GM06990 (cell line): ENCODE measurements around the gene IMPA2.

ENCODE experiments used
- DNase-seq: peaks from one replicate; pipeline ENCODE4 v3.0.0-alpha.2; 2011; ENCODE audit not compliant: insufficient read length; ENCODE audit errors: extremely low read depth
- H3K27me3 ChIP-seq: replicated peaks from 2 replicates; pipeline ENCODE4 v1.6.0; 2011; ENCODE audit warnings: low read length; ENCODE audit not compliant: control insufficient read depth, insufficient read depth
- H3K36me3 ChIP-seq: 2 replicates; pipeline ENCODE4 v1.5.1; 2011; ENCODE audit warnings: low read length; ENCODE audit not compliant: control insufficient read depth, insufficient read depth
- H3K4me3 ChIP-seq: replicated peaks from 2 replicates; pipeline ENCODE4 v1.5.1; 2011; ENCODE audit warnings: low read depth, mild to moderate bottlenecking, control low read depth, low read length
- TF ChIP-seq, protein P1 (sequence below): IDR thresholded peaks from 2 replicates; pipeline ENCODE4 v1.5.1; 2011; ENCODE audit warnings: low read length, control low read depth, mild to moderate bottlenecking, inconsistent platforms; ENCODE audit not compliant: insufficient read depth, poor library complexity, severe bottlenecking

IMPA2 gene

DNA sequence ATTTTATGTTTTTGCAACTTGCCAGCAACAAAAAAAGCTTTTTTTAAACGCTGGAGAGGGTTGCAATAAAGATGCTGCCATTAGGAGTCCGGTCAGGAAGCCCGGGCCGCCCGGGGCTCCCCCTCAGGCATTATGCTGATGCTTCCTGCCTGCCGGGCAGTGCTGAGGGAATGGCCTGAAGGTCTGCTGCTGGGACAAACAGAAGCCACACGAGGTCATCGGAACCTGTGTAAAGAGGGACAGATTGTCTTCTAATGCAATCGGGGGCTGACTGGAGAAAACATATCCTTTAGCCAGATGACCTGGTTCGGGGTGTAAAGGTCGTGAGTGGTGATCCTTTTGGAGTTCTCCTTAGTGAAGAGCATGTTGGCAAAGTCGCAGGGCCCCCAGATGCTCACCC lies 2.3 kb downstream of the IMPA2 start:
- Histone ChIP-seq H3K36me3 (no peaks in the 10 kb centered on the region), H3K4me3 (no peak overlapping the region), H3K27me3 (no peaks in the 10 kb centered on the region)
- TF ChIP-seq, protein P1, sequence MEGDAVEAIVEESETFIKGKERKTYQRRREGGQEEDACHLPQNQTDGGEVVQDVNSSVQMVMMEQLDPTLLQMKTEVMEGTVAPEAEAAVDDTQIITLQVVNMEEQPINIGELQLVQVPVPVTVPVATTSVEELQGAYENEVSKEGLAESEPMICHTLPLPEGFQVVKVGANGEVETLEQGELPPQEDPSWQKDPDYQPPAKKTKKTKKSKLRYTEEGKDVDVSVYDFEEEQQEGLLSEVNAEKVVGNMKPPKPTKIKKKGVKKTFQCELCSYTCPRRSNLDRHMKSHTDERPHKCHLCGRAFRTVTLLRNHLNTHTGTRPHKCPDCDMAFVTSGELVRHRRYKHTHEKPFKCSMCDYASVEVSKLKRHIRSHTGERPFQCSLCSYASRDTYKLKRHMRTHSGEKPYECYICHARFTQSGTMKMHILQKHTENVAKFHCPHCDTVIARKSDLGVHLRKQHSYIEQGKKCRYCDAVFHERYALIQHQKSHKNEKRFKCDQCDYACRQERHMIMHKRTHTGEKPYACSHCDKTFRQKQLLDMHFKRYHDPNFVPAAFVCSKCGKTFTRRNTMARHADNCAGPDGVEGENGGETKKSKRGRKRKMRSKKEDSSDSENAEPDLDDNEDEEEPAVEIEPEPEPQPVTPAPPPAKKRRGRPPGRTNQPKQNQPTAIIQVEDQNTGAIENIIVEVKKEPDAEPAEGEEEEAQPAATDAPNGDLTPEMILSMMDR: no peak
- no peak for DNase-seq

DNA sequence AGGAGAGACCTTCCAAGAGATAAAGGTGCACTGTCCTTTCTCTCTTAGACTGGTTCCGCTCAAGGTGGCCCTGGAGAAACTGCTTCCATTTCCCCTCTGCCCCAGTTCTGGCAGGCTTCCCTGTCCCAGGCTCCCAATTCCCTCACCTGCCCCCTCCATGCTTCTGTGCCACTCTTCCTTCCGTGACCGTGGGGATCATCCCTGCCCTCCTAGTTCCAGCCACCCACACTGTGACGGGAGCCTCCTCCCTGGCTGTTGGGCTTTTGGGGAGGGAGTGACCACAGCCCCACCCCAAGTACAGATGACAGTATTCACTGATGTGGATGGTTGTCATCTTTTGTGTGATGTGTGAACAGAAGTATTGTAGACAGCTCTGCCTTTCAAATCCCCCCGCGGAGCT lies 2.8 kb downstream of the IMPA2 start:
- Histone ChIP-seq H3K27me3 (no peaks in the 10 kb centered on the region), H3K36me3 (no peaks in the 10 kb centered on the region), H3K4me3 (no peak overlapping the region)
- no peak for DNase-seq
- TF ChIP-seq, protein P1: no peak

DNA sequence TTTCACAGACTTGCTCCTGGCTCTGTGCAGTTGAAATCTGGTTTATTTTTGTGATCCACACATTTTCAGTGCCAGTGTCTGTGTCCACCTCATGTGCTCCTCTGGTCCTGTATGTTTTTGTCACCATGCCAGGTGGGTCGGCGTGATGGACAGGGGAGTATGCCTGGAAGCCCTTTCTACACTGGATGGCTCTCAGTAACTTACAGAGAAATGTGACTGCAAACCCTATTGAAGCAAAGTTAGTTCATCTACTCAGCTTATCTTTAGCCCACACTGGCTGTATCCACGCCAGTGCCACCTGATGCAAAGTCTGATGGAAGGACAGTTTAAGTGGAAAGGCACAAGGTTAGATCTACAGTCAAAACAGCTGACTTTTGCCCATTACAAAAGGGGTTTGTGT lies 4.3 kb downstream of the IMPA2 start:
- no peak for DNase-seq
- H3K4me3 ChIP-seq: no peak overlapping the region
- TF ChIP-seq, protein P1: no peak
- H3K27me3 ChIP-seq: no peaks in the 10 kb centered on the region
- no peaks in the 10 kb centered on the region for H3K36me3 ChIP-seq

DNA sequence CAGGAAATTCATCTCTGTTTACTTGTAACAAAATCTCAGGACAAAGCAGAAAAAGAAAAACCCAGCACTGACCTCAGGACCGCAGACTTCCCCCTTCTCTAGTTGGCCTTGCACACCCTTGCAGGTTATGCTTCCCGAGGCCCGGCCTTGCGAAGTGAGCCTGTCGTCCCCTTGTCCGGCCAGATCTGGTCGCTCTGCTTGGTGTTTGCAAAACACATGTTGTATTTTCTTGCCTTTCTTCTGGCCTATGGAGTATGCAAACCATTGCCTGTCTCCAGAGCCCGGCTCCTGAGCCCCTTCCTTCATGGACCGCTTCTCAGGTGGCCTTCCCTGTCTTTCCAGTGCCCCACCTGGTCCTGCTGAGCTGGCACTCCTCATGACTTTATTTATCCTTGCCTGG lies 4.8 kb downstream of the IMPA2 start:
- Histone ChIP-seq H3K4me3 (no peak overlapping the region), H3K36me3 (no peaks in the 10 kb centered on the region), H3K27me3 (no peaks in the 10 kb centered on the region)
- DNase-seq: no peak
- TF ChIP-seq, protein P1: no peak

DNA sequence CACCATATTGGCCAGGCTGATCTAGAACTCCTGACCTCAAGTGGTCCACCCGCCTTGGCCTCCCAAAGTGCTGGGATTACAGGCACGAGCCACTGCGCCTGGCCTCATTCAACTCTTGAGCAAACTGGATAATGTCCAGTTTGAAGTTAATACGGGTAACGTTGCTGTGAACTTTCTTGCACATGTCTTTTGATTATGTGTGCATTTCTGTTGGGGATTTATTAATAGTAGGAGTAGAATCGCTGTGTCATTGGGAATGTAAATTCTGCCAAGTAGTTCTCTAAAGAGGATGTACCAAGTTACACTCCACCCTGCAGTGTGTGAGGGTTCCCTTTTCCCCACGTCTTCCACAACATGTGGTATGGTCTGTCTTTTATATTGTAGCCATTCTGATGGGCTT lies 6.2 kb downstream of the IMPA2 start:
- H3K4me3 ChIP-seq: no peak overlapping the region
- H3K36me3 ChIP-seq: no peaks in the 10 kb centered on the region
- no peaks in the 10 kb centered on the region for H3K27me3 ChIP-seq
- no peak for DNase-seq
- TF ChIP-seq, protein P1: no peak

DNA sequence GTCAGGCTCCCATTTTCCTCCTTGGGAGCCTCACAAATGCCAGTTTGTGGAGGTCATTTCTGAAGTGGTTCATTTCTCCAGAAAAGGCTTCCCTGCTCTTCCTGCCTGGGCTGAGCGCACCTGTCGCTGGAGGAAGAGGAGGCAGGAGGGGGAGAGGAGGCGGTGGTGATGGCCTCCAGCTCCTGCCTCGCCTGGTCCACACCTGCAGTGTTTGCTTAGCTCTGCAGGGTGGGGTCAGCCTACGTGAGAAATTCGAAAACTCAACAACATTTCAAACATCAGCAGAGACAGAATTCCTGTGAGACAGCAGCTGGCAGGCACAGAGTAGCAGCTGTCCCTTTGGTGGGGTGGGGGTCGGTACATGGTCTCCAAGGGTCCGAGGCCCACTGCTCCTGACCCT lies 7.9 kb downstream of the IMPA2 start:
- H3K4me3 ChIP-seq: no peak overlapping the region
- TF ChIP-seq, protein P1: no peak
- no peaks in the 10 kb centered on the region for H3K36me3 ChIP-seq
- no peak for DNase-seq
- H3K27me3 ChIP-seq: no peaks in the 10 kb centered on the region
